Aorta (tissue), 5 donors: ENCODE measurements around the gene FBLN5. TPM values are rescaled to one million over a fixed set of nuclear protein-coding genes. Genes with fewer than 3 reads are reported as not detected.
A peak's percentile ranks its signal among the peaks of the same experiment; 100 is the strongest.

ENCODE experiments used
- ATAC-seq: fragments of 200-7000 bp; cut with Tn5 transposase; one replicate; pipeline ENCODE4 v1.9.1; 2022; ENCODE audit warnings: moderate library complexity; ENCODE audit not compliant: low FRiP score
- DNase-seq, 2 donors: peaks; one replicate each; pipeline ENCODE4 v3.0.0-alpha.2; 2020
- H3K27ac ChIP-seq, 2 donors: one replicate each; pipeline ENCODE4 v1.5.1; 2013; ENCODE audit warnings: low read length in 2 of 2, mild to moderate bottlenecking in 2 of 2, moderate library complexity in 2 of 2, control low read depth in 1 of 2, inconsistent platforms in 1 of 2, low read depth in 1 of 2
- H3K27me3 ChIP-seq, 2 donors: one replicate each; pipeline ENCODE4 v1.6.1; 2013; ENCODE audit warnings: control low read depth in 1 of 2, low read length in 1 of 2, mild to moderate bottlenecking in 1 of 2, moderate library complexity in 1 of 2; ENCODE audit not compliant: insufficient read depth in 2 of 2, control insufficient read depth in 1 of 2
- H3K36me3 ChIP-seq, 2 donors: one replicate each; pipeline ENCODE4 v1.6.1; 2013; ENCODE audit warnings: control low read depth in 1 of 2, low read length in 1 of 2, mild to moderate bottlenecking in 1 of 2; ENCODE audit not compliant: insufficient read depth in 2 of 2, control insufficient read depth in 1 of 2
- H3K4me1 ChIP-seq, 2 donors: one replicate each; pipeline ENCODE4 v1.6.1; 2013; ENCODE audit warnings: low read length in 2 of 2, control low read depth in 1 of 2, mild to moderate bottlenecking in 1 of 2, moderate library complexity in 1 of 2; ENCODE audit not compliant: insufficient read depth in 2 of 2, control insufficient read depth in 1 of 2
- H3K4me3 ChIP-seq, 2 donors: one replicate each; pipeline ENCODE4 v1.5.1; 2013; ENCODE audit warnings: low read length in 2 of 2, control low read depth in 1 of 2, mild to moderate bottlenecking in 1 of 2
- H3K9me3 ChIP-seq: one replicate; pipeline ENCODE4 v1.6.1; 2013; ENCODE audit warnings: mild to moderate bottlenecking, low read length; ENCODE audit not compliant: control insufficient read depth
- WGBS, 2 donors: extraction: QIAGEN DNeasy Blood & Tissue Kit; methylation state at CpG; one replicate each; pipeline ENCODE4 v1.1.7; 2013; 5-methylcytosine and 5-hydroxymethylcytosine counted together
- intact Hi-C, 2 donors: fragments of 100-400 bp; cut with DNase I; formaldehyde crosslinking; loops; one replicate each; pipeline versions ENCODE4 v1.14.2 to v1.15.0; 2022
- polyA plus RNA-seq, 2 donors: library from polyadenylated mRNA; stranded (reverse); fragments of 200-250 nt; gene quantifications; one replicate each; pipeline ENCODE4 v1.2.3, GENCODE V29; 2013
- total RNA-seq, 2 donors: library from RNA; stranded (reverse); fragmentation: NEBNext Ultra II Directional; extraction: Animal tissue kit (Norgen Biotek cat#: 25700); gene quantifications; one replicate each; pipeline ENCODE4 v1.2.1, GENCODE V29; 2021
- donor health status: healthy with polysubstance abuse.
- donor health status: Bipolar disorder and iron deficiency.
- donor health status: DM: no; HTN: no; CAD: no.
- donor health status: DM: no; HTN: no; CAD: no.
- donor health status: DM: yes; HTN: yes; CAD: no.

Gene FBLN5
- total and polyA plus RNA-seq, 4 donors: 375 to 735 (median 419) TPM

DNA sequence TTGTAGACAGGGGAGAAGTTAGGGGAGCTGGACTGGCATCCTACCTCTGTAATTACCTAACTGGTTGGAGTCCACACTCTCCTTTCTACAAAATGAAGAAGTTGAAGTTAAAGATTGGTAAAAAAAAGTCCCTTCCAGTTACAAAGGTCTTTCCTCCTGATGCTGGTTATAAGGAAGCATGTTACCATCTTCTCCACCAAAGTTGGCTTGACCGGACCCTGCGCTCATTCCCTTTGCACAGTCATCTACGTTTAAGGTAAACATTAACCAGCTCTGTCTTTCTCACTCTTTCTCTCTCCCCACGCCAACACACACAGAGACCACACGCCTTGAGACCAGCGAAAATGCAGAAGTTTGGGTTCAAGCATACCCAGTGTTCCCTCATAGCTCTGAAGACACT, 11.9 kb downstream of the FBLN5 start:
- DNase-seq (no peak), ATAC-seq (no peak)
- H3K27me3 ChIP-seq: no peaks in the 10 kb centered on the region
- WGBS, 2 donors: 59 to 60% methylated on average over 6 of the region's 6 CpGs
- intact Hi-C loops: no loop called here
- no peak overlapping the region for H3K4me3 ChIP-seq
- H3K36me3 ChIP-seq: peaks cover 10 to 14% of the 10 kb centered on the region in 2 donors
- peaks cover 4 to 9% of the 10 kb centered on the region in 2 donors for H3K4me1 ChIP-seq
- peak overlapping the region in 1 of 2 donors; percentile 41 for H3K27ac ChIP-seq
- no peaks in the 10 kb centered on the region for H3K9me3 ChIP-seq

DNA sequence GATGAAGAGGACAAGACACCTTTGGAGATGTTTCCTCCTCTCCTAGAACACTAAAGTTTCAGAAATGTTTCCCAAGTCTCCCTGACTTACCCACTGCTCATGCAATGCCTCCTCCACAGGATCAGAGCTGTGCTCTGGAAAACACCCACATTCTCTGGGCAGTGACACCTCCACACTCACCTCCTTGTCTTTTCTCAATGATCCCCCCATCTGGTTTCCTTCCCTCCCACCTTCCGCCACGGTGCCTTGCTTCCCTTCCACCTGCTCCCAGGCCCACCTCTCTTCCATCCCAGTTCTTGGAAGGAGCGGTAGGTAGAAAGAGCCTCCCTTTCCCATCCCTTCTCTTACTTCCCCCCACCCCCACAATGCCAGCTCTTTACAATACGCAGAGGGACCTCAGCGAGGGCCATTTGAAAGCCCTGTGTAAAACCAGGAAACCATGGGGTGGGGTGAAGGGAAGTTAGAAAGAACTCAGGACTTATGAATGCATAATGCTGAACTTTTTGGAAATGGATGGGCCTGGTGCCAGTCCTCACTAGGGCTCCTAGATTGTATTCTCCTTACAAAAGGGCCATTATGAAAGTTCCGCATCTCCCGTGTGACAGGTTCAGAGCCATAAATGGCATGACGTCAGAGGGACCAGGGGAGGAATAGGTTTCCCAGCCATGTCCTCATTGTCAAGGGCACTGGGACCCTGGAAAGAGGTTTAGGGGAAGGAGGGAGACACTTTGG, 12.8 kb downstream of the FBLN5 start:
- intact Hi-C loops: loop anchor here in 1 of 2 donors (5.0 kb wide), 1 partner anchor 37 kb away; no protein-coding TSS in a partner anchor
- H3K27ac ChIP-seq: peak overlapping the region in 1 of 2 donors; percentile 9
- WGBS, 2 donors: 52 to 59% methylated on average over 8 of the region's 8 CpGs

DNA sequence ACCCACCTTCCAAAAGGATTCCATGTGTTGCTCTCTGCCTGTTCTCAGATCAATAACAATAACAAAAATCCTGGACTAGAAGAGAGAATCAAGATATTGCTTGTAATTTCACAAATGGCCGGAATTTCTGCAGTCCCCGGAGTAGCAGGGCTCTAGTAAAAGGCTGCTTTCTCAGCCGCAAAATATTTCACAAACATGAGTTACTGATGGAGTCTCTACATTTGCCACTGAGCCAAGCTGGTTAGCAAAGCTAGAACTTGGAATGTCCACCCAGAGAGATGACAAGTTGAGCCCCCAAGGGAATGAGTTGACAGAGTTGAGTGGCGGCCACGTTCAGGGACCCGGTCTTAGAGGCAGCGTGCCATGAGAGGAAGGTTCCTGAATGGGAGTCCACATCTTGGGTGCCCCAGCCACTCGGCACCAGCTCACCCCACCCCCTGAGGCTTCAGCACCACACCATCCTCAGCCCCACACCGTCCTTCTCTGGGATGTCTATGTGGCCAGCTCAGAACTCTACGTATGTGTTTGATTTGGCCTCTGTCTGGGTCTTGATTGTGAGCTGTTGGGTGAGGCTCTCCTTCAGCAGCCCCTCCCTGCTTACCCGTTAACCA, 15.9 kb downstream of the FBLN5 start:
- Histone ChIP-seq H3K36me3 (peaks cover 2 to 7% of the 10 kb centered on the region in 2 donors), H3K27me3 (no peaks in the 10 kb centered on the region), H3K4me3 (no peak overlapping the region), H3K9me3 (no peaks in the 10 kb centered on the region), H3K27ac (peak overlapping the region; percentile 68 to 97), H3K4me1 (peaks cover 7 to 13% of the 10 kb centered on the region in 2 donors)
- peak; percentile 69 for ATAC-seq
- intact Hi-C loops: loop anchor here in 1 of 2 donors (5.0 kb wide), 1 partner anchor 34 kb away; no protein-coding TSS in a partner anchor
- DNase-seq: no peak
- 1 to 10% methylated on average over 11 of the region's 11 CpGs for WGBS, 2 donors

More for the DNA sequence above, 12.8 kb downstream of the FBLN5 start:
- ATAC-seq (no peak), DNase-seq (no peak)
- Histone ChIP-seq H3K27me3 (no peaks in the 10 kb centered on the region), H3K4me1 (peaks cover 5 to 10% of the 10 kb centered on the region in 2 donors), H3K4me3 (no peak overlapping the region), H3K36me3 (peaks cover 7% of the 10 kb centered on the region in 2 donors), H3K9me3 (no peaks in the 10 kb centered on the region)

DNA sequence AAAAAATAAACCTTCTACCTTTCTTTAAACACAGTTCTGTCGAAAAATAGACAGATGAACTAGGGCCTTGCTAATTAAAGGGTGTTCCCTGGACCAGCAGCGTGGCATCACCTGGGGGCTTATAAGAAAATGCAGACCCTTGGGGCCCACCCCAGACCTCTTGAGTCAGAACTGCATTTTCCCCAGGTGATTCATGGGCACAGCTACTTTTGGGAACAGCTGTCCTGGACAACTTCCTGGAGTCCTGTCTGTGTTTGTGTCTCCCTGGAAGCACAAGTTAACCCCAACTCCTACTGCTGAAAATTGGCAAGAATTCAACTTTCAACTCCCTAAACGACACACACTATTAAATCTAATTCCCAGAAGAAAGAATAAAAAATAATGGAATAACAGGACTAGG, 17.8 kb downstream of the FBLN5 start:
- no peak overlapping the region for H3K27ac ChIP-seq
- H3K27me3 ChIP-seq: no peaks in the 10 kb centered on the region
- DNase-seq (peak in 1 of 2 donors; percentile 64), ATAC-seq (no peak)
- WGBS, 2 donors: 22 to 24% methylated on average over 3 of the region's 3 CpGs
- peaks cover 0 to 1% of the 10 kb centered on the region in 2 donors for H3K36me3 ChIP-seq
- H3K9me3 ChIP-seq: no peaks in the 10 kb centered on the region
- intact Hi-C loops: loop anchor here in 1 of 2 donors (5.0 kb wide), 1 partner anchor 32 kb away; no protein-coding TSS in a partner anchor
- H3K4me3 ChIP-seq: no peak overlapping the region
- H3K4me1 ChIP-seq: peaks cover 7 to 18% of the 10 kb centered on the region in 2 donors

DNA sequence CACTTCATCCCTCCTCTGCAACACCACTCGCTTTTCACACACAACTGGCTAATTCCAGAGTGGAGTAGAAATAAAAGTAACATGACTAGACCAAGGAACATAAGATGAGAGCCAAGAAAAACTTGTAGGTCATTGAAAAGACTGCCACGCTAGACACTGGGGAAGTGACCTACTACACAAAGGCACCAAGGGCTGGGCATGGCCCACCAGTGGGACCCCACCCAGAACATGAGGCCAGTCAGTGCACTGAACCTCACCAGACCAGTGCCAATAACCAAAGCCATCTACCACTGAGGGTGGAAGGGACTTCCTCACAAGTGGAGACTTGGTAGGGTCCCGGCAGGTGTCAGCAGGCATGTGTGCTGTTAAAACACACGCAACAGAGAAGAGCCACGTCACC, 19.7 kb downstream of the FBLN5 start:
- H3K27ac ChIP-seq: peak overlapping the region in 1 of 2 donors; percentile 26
- 13 to 20% methylated on average over 5 of the region's 5 CpGs for WGBS, 2 donors
- intact Hi-C loops: loop anchor here in 1 of 2 donors (2.0 kb wide), 1 partner anchor 25 kb away; no protein-coding TSS in a partner anchor

DNA sequence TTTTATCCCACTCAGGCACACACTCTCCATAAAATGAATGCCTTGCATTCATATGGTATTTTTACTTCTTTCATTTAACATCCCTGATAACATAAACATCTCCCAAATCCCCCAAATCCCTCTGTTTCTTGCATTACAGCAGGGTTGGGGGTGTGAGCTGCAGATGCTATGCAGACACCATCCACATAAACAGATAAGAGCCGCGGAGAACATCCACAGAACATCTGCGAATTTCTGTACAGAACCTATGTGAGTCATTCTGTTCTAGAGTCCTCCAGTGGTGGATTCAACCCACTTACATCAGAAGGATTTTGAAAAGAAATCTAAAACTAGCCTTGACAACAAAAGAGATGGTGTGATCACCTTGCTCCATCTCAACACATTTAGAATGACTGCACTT, 20.3 kb downstream of the FBLN5 start:
- Histone ChIP-seq H3K4me1 (peaks cover 15 to 18% of the 10 kb centered on the region in 2 donors), H3K27me3 (no peaks in the 10 kb centered on the region), H3K27ac (peak overlapping the region in 1 of 2 donors; percentile 36), H3K9me3 (no peaks in the 10 kb centered on the region), H3K36me3 (no peaks in the 10 kb centered on the region), H3K4me3 (no peak overlapping the region)
- DNase-seq: no peak
- WGBS, 2 donors: 44 to 47% methylated on average over 3 of the region's 3 CpGs
- no peak for ATAC-seq
- intact Hi-C loops: loop anchor here in 1 of 2 donors (2.0 kb wide), 1 partner anchor 24 kb away; no protein-coding TSS in a partner anchor

More for the DNA sequence above, 19.7 kb downstream of the FBLN5 start:
- ATAC-seq: peak; percentile 33
- Histone ChIP-seq H3K27me3 (no peaks in the 10 kb centered on the region), H3K9me3 (no peaks in the 10 kb centered on the region), H3K36me3 (no peaks in the 10 kb centered on the region), H3K4me1 (peaks cover 12 to 18% of the 10 kb centered on the region in 2 donors), H3K4me3 (no peak overlapping the region)
- peak; percentile 59 to 80 for DNase-seq

DNA sequence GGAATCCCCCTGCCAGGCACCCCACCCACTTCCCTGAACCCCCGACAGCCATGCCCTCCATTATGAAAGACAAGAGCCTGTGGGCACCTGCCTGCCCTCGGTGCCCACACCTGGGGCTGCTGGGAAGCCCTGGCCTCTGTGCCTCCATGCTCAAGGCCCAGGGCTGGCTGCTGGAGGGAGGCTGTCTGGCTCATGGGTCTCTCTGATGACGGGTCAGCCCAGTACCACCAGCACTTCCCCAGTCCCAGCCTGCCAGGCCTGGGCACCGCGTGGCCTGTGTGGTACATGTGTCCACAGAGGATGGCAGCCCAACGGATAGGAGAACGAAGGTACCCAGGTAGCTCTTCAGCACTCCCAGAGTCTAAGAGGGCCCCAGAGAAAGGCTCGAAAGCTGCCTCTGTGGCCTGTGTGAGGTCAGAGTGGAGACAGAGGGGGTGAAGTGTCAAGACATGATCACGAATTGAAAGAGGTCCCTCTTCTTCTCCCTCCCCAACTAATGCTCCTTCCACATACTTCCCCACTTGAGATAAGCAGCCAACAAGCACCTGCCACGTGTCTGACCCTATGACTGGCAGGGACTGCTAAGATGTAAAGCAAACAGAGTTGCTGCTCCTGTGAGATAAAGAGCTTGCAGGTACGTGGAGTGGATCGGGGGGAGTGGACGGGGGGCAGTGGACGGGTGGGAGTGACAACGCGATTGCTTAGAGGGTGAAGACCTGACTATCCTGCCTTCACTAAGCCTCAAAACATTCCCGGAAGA, 21.2 kb downstream of the FBLN5 start:
- H3K27me3 ChIP-seq: no peaks in the 10 kb centered on the region
- peaks cover 11 to 20% of the 10 kb centered on the region in 2 donors for H3K4me1 ChIP-seq
- no peaks in the 10 kb centered on the region for H3K9me3 ChIP-seq
- no peak overlapping the region for H3K4me3 ChIP-seq
- 40 to 45% methylated on average over 17 of the region's 17 CpGs for WGBS, 2 donors
- ATAC-seq: no peak
- intact Hi-C loops: loop anchor here in 1 of 2 donors (2.0 kb wide), 1 partner anchor 24 kb away; no protein-coding TSS in a partner anchor
- no peaks in the 10 kb centered on the region for H3K36me3 ChIP-seq
- peak in 1 of 2 donors; percentile 61 for DNase-seq
- peak overlapping the region; percentile 29 to 64 for H3K27ac ChIP-seq

DNA sequence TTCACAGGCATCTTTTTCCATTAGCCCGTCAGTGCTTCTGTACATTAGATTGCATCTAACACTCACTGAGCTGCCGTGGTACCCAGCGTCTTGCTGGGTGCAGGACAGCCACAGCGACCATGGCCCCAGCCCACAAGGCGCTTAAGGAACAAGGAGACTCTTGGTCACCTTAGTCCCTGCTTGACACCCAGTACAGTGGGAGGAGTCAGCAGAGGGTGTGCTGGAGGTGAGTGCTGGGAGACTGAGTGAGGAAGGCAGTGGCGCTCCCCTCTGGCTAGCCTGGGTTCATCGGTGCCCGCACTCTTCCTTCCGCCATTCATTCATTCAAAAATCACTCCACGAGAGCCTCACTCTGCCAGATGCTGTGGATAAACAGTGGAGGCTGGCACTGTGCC, 21.8 kb downstream of the FBLN5 start:
- intact Hi-C loops: loop anchor here in 1 of 2 donors (2.0 kb wide), 1 partner anchor 23 kb away; no protein-coding TSS in a partner anchor
- H3K36me3 ChIP-seq: no peaks in the 10 kb centered on the region
- WGBS, 2 donors: 29 to 35% methylated on average over 10 of the region's 10 CpGs
- H3K27ac ChIP-seq: peak overlapping the region; percentile 29 to 64
- no peak overlapping the region for H3K4me3 ChIP-seq
- H3K4me1 ChIP-seq: peaks cover 11 to 19% of the 10 kb centered on the region in 2 donors
- no peaks in the 10 kb centered on the region for H3K9me3 ChIP-seq
- DNase-seq (peak in 1 of 2 donors; percentile 43), ATAC-seq (no peak)
- no peaks in the 10 kb centered on the region for H3K27me3 ChIP-seq
